ENCODE data around the gene STAT3. TPM values are rescaled to one million over a fixed set of nuclear protein-coding genes. Genes with fewer than 3 reads are reported as not detected.

STAT3 gene
- total and polyA plus RNA-seq, 2 of the 13 experiments (the other 11 are each of a cell fraction or from before 2014, with no cell fraction given), result 61.8 to 62.4 TPM

- TF ChIP-seq, protein P1, sequence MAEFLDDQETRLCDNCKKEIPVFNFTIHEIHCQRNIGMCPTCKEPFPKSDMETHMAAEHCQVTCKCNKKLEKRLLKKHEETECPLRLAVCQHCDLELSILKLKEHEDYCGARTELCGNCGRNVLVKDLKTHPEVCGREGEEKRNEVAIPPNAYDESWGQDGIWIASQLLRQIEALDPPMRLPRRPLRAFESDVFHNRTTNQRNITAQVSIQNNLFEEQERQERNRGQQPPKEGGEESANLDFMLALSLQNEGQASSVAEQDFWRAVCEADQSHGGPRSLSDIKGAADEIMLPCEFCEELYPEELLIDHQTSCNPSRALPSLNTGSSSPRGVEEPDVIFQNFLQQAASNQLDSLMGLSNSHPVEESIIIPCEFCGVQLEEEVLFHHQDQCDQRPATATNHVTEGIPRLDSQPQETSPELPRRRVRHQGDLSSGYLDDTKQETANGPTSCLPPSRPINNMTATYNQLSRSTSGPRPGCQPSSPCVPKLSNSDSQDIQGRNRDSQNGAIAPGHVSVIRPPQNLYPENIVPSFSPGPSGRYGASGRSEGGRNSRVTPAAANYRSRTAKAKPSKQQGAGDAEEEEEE (CRISPR knock-in tag; IDR thresholded peaks at IDR 0.05; ENCODE audit: borderline replicate concordance), result no peak; the same call in 1 of the 2 replicates
- TF ChIP-seq TFE3 (CRISPR knock-in tag; IDR thresholded peaks at IDR 0.05) (no peak; the same call in 1 of the 2 replicates), ATF3 (CRISPR knock-in tag; IDR thresholded peaks at IDR 0.05) (0 out of 2 replicates have a peak, but pooled peaks have one; percentile 8), TMF1 (CRISPR knock-in tag; IDR thresholded peaks at IDR 0.05; ENCODE audit: low read depth) (no peak), NR2F1 (CRISPR knock-in tag; IDR thresholded peaks at IDR 0.05) (peak in 1 of 2 experiments; percentile 84; a peak in 2 of 4 replicates), ZNF598 (CRISPR knock-in tag; IDR thresholded peaks at IDR 0.05; ENCODE audit: borderline replicate concordance) (peak; percentile 83; the same call in 1 of the 2 replicates), ZNF337 (CRISPR knock-in tag; IDR thresholded peaks at IDR 0.05; ENCODE audit: borderline replicate concordance, low read depth) (no peak), MIER2 (CRISPR knock-in tag; IDR thresholded peaks at IDR 0.05) (peak; percentile 72; the same call in 1 of the 2 replicates), ZNF430 (CRISPR knock-in tag; IDR thresholded peaks at IDR 0.05) (peak; percentile 80), KMT2B (CRISPR knock-in tag; IDR thresholded peaks at IDR 0.05) (peak; percentile 87), JUN (CRISPR knock-in tag; IDR thresholded peaks at IDR 0.05) (0 out of 2 replicates have a peak, but pooled peaks have one; percentile 45), ZNF589 (CRISPR knock-in tag; conservative IDR thresholded peaks at IDR 0.05) (peak; percentile 71)
- TF ChIP-seq, protein P2, sequence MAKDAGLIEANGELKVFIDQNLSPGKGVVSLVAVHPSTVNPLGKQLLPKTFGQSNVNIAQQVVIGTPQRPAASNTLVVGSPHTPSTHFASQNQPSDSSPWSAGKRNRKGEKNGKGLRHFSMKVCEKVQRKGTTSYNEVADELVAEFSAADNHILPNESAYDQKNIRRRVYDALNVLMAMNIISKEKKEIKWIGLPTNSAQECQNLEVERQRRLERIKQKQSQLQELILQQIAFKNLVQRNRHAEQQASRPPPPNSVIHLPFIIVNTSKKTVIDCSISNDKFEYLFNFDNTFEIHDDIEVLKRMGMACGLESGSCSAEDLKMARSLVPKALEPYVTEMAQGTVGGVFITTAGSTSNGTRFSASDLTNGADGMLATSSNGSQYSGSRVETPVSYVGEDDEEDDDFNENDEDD (CRISPR knock-in tag; IDR thresholded peaks at IDR 0.05; ENCODE audit: borderline replicate concordance), result peak; percentile 60
- TF ChIP-seq, protein P3, sequence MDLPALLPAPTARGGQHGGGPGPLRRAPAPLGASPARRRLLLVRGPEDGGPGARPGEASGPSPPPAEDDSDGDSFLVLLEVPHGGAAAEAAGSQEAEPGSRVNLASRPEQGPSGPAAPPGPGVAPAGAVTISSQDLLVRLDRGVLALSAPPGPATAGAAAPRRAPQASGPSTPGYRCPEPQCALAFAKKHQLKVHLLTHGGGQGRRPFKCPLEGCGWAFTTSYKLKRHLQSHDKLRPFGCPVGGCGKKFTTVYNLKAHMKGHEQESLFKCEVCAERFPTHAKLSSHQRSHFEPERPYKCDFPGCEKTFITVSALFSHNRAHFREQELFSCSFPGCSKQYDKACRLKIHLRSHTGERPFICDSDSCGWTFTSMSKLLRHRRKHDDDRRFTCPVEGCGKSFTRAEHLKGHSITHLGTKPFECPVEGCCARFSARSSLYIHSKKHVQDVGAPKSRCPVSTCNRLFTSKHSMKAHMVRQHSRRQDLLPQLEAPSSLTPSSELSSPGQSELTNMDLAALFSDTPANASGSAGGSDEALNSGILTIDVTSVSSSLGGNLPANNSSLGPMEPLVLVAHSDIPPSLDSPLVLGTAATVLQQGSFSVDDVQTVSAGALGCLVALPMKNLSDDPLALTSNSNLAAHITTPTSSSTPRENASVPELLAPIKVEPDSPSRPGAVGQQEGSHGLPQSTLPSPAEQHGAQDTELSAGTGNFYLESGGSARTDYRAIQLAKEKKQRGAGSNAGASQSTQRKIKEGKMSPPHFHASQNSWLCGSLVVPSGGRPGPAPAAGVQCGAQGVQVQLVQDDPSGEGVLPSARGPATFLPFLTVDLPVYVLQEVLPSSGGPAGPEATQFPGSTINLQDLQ (CRISPR knock-in tag; IDR thresholded peaks at IDR 0.05), result no peak; the same call in 1 of the 2 replicates
- TF ChIP-seq, protein P4, sequence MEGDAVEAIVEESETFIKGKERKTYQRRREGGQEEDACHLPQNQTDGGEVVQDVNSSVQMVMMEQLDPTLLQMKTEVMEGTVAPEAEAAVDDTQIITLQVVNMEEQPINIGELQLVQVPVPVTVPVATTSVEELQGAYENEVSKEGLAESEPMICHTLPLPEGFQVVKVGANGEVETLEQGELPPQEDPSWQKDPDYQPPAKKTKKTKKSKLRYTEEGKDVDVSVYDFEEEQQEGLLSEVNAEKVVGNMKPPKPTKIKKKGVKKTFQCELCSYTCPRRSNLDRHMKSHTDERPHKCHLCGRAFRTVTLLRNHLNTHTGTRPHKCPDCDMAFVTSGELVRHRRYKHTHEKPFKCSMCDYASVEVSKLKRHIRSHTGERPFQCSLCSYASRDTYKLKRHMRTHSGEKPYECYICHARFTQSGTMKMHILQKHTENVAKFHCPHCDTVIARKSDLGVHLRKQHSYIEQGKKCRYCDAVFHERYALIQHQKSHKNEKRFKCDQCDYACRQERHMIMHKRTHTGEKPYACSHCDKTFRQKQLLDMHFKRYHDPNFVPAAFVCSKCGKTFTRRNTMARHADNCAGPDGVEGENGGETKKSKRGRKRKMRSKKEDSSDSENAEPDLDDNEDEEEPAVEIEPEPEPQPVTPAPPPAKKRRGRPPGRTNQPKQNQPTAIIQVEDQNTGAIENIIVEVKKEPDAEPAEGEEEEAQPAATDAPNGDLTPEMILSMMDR (CRISPR knock-in tag; IDR thresholded peaks at IDR 0.05), result peak; percentile 48
- TF ChIP-seq, protein P5, sequence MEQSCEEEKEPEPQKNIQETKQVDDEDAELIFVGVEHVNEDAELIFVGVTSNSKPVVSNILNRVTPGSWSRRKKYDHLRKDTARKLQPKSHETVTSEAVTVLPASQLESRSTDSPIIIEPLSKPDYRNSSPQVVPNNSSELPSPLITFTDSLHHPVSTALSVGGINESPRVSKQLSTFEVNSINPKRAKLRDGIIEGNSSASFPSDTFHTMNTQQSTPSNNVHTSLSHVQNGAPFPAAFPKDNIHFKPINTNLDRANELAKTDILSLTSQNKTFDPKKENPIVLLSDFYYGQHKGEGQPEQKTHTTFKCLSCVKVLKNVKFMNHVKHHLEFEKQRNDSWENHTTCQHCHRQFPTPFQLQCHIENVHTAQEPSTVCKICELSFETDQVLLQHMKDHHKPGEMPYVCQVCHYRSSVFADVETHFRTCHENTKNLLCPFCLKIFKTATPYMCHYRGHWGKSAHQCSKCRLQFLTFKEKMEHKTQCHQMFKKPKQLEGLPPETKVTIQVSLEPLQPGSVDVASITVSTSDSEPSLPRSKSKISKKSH (CRISPR knock-in tag; IDR thresholded peaks at IDR 0.05; ENCODE audit: borderline replicate concordance), result peak; percentile 63
These were observed 111.5 kb downstream of the STAT3 start (continued) for GRCh38 chr17:42276609-42277341.
